Non-pigmented ciliary epithelial cell (primary cell): Measurements from ENCODE around the gene NUP188.

Experiments used
- DNase-seq: peaks from one replicate; pipeline ENCODE4 v3.0.0-alpha.2; 2010; ENCODE audit warnings: low read depth

NUP188 gene, protein sequence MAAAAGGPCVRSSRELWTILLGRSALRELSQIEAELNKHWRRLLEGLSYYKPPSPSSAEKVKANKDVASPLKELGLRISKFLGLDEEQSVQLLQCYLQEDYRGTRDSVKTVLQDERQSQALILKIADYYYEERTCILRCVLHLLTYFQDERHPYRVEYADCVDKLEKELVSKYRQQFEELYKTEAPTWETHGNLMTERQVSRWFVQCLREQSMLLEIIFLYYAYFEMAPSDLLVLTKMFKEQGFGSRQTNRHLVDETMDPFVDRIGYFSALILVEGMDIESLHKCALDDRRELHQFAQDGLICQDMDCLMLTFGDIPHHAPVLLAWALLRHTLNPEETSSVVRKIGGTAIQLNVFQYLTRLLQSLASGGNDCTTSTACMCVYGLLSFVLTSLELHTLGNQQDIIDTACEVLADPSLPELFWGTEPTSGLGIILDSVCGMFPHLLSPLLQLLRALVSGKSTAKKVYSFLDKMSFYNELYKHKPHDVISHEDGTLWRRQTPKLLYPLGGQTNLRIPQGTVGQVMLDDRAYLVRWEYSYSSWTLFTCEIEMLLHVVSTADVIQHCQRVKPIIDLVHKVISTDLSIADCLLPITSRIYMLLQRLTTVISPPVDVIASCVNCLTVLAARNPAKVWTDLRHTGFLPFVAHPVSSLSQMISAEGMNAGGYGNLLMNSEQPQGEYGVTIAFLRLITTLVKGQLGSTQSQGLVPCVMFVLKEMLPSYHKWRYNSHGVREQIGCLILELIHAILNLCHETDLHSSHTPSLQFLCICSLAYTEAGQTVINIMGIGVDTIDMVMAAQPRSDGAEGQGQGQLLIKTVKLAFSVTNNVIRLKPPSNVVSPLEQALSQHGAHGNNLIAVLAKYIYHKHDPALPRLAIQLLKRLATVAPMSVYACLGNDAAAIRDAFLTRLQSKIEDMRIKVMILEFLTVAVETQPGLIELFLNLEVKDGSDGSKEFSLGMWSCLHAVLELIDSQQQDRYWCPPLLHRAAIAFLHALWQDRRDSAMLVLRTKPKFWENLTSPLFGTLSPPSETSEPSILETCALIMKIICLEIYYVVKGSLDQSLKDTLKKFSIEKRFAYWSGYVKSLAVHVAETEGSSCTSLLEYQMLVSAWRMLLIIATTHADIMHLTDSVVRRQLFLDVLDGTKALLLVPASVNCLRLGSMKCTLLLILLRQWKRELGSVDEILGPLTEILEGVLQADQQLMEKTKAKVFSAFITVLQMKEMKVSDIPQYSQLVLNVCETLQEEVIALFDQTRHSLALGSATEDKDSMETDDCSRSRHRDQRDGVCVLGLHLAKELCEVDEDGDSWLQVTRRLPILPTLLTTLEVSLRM (N-terminal part only)

DNA sequence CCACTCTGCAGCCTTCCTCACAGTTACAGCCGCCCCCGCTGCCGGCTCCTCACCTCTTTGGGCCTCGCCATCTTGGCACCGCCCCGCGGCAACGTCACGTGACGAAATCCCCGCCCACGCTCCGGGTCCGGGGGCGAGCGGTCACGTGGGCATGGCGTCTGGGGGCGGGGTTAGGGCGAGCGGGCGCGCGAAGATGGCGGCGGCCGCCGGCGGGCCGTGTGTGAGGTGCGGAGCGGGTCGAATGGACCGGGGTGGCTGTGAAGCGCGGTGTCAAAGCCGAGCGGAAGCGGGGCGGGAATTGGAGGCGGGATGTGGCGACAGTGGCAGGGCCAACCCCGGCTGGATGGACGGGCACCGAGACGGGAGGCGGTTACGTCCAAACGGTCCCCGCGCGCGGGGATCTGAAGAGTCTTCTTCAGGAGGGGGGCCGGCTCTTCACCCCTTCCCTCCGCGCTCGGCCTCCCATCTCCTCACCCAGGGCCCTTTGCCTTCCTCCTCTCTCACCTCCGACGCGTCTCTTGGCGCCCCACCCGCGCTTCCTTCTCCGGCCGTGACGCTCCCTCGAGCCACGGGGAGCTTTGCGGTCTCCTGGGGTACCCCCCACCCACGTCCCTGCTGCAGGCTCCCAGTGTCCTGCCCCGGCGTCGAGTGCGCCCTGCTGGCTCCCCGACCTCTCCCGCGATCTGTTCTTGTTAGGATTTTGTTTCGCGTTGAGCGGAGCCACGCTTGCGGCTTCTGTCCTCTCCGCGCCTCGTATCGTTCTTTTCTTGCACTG is at the start of gene NUP188, which contains the start of gene DOLK:
Gene NUP188, plus strand, starts transcription at position 173 of the 775 bp plus-strand sequence. Its CDS starts 21 bp downstream, at position 194.
Gene DOLK, minus strand, starts transcription at position 77 of the 775 bp plus-strand sequence. CDS start 300 bp downstream, outside the sequence.
- DNase-seq: peak; percentile 47

DNA sequence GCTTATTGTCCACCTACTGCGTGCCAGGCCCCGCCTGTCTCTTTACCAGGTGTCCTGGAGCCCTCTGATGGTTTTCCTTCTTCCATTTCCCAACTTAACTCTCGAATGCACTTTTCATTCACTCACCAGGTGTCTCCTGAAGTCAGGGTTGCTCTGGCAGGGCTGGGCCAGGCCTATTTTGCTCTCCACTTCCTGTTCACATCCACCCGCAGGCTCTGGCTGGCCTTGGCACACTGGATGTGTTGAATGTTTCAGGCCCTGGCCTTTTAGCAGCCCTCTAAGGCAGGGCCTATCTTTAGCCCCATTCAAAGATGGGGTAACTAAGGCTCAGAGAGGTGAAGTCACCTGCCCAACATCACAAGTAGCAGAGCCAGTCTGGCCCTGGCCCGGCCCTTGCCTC is 49.1 kb upstream of the NUP188 start:
- DNase-seq: no peak

DNA sequence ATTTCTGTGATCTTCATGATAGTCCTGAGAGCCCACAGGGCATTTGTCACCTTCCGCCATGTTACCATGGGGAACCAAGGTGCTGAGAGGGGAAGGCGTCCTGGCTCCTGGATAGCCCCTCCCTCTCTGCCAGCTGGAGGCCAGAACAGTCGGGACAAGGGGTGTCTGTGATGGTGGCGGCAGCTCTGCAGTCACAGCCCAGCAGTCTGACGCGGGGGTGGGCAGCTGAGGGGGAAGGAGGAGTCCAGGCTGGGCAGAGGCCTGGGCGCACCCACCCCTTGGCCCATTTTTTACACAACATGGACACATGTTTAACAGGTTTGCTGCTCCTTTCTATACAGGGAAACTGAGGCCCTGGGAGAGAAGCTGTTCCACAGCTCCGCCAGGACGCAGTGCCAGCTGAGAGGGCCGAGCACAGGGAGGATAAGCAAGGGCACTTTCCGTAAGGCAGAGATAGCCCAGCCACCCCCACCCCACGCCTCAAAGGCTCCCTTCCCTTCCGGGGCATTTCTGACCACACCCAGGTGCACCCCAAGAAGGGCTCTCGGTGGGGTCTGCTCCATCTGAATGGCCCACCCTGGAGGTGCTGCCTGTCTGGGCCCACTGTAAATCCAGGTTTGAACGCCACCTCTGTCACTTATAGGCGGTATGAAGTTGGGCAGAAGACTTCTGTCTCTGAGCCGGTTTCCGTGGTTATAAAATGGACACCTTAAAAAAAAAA is 48.5 kb upstream of the NUP188 start:
- DNase-seq: no peak

DNA sequence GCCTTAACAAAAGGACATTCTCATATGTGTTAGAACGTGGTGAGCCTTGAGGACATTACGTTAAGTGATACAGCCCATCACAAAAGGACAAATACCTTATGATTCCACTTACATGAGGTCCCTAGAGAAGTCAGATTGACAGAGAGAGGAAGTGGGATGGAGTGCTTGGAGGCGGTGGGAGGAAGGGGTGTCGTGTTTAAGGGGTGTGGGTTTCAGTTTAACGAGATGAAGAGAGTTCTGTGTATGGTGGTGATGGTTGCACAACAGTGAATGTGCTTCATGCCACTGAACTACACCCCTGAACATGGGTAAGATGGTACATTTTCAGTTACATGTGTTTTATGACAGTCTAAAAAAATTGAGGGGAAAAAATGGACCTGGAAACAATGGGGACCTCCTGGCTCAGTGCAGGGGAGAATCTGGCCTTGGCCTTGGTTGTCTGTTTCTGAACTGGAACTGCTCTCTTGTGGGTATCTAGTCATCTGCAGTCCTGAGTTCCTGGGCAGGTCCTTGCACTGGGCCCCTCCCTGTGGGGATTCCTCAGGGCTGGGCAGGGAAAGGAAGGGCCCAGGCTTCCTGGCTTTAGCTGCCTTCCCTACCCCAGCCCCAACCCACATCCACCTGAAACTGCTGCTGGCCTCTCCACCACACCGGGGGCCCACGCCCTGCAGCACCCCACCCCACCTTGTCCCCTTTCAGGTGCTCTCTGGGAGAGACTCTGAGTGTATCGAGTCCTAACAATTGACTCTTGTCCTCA is 47.8 kb upstream of the NUP188 start:
- DNase-seq: no peak

DNA sequence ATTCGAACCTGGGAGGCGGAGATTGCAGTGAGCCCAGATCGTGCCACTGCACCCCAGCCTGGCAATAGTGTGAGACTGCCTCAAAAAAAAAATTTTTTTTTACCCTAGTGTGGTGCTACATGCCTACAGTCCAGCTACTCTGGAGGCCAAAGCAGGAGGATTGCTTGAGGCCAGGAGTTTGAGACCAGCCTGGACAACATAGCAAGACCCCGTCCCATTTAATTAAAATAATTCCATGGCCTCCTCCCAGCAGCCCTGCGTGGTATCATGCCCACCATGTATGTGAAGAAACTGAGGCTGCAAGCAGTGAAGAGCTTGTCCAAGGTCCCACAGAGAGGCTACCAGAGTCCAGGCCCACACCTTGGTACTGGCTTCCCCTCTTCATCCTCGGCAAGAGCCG is 46.1 kb upstream of the NUP188 start:
- no peak for DNase-seq

DNA sequence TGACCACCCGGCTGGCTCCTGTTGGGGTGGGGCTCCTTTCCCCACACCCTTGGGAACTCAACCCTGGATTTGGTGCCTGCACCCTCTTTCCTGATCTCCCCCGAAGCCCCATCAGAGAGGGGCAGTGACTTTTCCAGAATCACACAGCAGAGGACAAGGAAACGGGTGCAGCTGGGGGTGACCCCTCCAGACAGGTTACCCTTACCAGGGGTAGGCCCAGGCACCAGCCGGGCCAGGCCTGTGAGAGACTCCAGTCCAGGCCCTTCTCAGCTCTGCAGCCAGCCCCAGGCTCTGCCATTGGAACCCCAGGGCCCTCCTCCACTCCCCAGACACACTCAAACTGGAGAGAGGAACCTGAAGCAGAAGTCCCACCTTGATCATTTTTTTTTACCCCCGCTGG is 45.7 kb upstream of the NUP188 start:
- no peak for DNase-seq

DNA sequence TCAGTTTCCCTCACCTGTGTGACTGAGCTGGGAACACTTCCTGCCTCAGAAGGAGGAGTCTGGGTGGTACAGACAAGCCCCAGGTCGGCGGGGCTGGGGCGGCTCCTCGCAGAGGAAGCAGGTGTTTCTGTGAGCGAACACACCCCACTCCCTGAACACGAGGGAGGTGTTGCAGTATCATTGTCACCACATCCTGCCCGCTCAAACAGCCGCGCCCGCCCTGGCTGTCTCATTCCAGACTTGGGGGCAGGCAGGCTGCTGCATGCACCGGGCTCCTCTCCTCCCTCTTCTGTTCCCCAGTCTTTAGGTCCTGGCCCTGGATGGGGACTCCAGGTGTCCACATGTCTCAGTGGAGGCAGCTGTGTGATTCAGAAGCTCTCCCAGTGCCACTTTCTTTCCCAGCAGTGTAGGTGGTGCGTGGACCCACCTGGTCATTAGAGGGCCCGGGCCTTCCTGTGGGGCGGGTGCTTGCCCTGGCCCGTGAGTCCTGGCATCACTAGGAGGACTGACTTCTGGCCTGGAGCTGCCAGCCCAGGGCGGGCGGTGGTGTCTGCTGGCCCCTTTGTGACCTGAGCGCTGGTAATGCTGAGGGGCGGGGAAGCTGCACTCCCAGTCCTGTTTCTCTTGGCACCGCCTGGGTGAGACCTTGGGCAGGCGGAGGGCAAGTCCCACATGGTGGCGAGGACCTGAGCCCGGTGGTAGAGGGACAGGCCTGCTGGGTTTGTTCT is 45.0 kb upstream of the NUP188 start:
- no peak for DNase-seq

DNA sequence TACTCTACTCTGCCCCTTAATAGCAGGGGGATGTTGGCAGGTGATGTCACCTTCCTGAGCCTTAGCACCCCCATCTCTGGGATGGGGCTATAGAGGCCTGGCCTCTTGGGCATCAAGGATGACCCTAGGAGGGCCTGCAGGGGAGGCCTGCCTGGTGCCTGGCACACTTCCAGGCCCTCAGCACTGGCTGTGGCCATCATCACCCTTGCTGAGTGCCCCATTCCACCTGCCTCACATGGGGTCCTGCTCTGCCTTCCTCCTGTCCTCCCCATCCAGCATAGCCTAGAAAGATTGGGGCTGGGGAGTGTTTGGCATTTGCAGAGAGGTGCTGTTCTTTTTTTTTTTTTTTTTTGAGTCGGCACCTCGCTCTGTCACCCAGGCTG is 44.4 kb upstream of the NUP188 start:
- DNase-seq: no peak

DNA sequence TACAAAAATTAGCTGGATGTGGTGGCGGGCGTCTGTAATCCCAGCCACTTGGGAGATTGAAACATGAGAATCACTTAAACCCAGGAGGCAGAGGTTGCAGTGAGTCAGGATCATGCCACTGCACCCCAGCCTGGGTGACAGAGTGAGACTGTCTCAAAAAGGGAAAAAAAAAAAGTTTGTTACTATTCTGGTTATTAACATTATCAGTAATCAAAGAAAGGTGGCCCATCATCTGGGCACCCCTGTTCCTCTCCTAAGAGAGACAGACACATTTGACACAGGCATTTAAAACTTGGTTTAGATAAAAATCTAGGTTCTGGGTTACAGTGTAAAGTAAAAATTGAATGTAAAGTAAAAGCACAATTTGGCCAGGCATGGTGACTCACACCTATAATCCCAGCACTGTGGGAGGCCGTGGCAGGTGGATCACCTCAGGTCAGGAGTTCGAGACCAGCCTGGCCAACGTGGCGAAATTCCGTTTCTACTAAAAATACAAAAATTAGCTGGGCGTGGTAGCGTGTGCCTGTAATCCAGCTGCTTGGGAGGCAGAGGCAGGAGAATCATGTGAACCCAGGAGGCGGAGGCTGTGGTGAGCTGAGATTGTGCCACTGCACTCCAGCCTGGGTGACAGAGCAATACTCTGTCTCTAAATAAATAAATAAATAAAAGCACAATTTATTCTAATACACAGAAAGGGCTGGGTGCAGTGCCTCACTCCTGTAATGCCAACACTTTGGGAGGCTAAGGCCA is 43.5 kb upstream of the NUP188 start:
- no peak for DNase-seq

DNA sequence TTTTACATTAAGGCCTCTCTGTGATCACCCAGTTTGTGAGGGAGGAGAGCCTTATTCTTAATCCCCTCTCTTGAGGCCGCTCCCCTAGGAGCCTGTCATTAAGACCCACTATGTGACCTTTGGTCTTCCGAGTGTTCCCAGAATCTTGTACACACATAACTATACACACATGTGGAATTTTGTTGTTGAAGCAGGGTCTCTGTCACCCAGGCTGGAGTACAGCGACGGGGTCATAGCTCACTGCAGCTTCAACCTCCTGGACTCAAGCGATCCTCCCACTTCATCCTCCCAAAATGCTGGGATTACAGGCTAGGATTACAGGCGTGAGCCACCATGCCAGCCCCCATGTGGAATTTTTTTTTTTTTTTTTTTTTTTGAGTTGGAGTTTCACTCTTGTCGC is 41.5 kb upstream of the NUP188 start:
- DNase-seq: no peak

DNA sequence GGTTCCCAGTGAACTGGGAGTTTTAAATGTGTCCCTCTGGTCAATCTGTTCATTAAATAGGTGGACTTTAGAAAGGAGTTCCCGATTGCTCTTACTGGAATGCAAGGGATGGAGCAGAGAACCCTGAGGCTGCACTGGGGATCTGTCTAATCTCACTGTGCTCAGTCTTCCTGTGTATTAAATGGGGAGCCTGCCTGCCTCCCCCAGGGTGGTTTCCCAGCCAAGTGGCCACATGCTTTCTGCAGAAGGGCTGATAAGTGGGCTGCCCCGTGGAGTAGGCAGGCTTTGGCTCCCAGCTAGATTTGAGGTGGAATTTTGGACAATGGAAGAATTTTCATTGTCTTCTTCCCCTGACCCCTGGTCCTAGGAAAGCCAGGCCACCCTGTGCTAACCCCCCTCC is 40.8 kb upstream of the NUP188 start:
- DNase-seq: no peak

DNA sequence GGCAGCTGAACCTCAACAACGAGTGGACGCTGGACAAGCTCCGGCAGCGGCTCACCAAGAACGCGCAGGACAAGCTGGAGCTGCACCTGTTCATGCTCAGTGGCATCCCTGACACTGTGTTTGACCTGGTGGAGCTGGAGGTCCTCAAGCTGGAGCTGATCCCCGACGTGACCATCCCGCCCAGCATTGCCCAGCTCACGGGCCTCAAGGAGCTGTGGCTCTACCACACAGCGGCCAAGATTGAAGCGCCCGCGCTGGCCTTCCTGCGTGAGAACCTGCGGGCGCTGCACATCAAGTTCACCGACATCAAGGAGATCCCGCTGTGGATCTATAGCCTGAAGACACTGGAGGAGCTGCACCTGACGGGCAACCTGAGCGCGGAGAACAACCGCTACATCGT is 39.1 kb upstream of the NUP188 start:
- DNase-seq: no peak

DNA sequence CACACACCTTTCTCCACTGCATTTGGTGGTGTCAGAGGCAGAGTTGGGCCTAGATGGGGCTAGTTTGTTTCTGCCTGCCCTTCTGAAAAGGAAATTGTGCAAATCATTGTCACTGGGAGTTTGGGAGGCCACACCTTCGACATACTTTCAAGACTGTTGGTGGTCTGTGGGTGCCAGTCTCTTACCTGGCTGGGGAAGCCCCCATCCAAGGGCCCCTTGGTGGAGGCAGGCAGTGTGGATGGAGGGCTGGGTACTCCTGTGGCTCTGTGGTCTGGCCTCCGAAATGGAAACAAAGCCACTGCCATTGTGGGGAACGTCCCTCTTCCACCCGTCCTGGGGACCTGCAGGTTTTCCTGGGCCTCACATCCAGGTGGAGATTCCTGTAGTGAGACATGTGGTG is 37.6 kb upstream of the NUP188 start:
- DNase-seq: no peak

DNA sequence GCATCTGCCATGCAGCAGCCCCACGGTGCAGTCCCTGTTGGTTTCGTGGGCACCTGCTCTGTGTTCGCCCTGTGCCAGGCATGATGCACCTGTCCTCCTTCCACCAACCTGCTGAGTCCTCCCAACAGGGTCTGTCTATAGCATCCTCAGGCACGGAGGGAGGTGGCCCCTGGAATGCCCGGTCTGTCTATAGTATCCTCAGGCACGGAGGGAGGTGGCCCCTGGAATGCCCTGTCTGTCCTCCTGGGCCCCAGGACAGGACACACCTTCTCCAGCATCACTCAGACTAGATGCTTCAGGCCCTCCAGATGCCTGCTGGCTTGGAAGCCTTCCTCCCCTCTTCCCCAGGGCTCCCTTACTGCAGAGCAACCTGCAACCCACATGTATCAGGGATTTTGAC is 36.6 kb upstream of the NUP188 start:
- no peak for DNase-seq

DNA sequence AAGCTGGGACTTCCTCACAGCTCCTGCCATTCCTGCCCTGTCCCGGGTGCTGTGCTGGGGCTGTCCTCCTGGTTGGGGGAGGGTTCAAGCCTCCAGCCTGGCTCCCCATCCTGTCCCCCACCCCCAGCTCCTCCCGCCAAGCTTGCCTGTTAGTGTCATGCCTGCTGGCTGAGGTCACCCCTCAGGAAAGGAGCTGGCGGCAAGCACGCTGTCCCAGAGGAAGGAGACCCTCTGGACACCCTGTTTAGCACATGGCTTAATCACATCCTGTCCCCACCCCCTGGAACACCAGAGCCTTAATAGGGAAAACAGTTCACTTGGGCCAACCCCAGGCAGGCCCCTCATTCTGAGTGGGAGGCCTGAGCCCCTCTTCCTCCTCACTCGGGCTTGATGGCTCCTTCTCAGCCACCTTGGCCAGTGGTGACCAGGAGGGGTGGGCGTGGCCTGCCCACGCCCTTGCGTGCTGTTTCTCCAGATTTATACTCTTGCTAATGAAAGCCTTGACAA is 35.9 kb upstream of the NUP188 start:
- DNase-seq: no peak

DNA sequence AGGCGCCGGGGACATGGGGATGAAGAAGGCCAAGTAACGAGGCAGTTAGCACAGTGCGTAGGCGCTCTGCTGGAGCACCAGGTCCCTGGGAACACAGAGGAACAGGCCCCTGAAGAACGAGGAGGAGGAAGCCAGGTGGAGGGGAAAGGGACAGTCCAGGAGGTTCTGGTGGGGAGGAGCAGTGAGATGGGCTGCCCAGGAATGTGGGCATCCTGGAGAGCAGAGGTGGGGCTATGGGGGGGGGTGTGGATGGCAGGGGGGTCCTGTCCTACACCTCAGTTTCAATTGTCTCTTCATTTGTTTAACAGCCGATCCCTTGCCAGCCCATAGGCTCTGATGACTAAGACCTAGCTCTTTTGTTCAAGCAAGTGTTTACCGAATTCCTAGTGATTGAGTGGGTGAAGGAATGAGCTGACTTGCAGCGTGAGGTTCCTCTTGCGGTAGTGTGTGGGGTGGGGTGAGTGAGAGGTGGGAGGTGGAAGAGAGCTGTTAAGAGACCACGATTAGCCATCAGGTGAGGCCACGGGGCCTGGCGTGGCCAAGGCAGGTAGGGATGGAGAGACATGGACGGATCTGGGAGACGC is 35.1 kb upstream of the NUP188 start:
- peak; percentile 89 for DNase-seq

DNA sequence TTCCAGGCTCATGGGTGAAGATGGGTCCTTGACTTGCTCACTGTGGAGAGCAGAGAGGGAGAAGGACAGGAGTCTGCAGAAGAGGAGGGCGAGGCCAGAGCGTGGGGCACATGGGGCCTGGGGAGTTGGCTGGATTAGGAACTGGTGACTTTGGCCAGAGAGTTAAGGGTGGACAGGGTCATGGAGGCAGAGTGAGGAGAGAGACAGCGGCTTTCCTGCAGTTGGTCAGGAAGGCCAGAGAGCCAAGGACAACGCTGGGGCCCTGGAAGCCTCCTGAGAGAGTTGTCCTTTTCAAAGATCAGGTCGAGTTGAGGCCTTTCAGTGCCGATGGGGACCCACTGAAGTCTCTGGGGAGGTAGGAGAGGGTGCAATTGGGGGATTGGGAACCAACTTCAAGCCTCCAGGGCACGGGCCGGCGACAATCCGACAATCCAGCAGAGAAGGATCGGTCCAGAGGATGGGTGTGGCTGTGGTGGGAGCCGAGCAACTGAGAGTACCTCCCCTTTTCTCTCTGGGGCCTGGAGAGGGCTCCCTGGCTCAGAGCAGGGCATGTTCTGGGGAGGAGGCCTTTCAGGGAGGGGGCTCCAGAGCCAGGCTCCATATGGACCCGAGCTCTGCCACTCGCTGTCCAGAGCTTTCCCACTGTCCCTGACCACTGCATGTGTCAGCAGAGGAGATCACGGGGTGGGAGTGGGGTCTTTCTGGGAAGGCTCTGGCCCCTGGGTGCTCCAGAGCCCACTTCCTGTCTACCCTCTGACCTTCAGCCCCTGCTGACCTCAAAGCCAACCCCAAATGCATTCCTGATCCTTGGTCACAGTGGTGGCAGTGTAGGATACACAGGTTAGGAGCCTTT is 34.2 kb upstream of the NUP188 start:
- no peak for DNase-seq
